ENCODE results near the gene CCDC82.
A peak's percentile ranks its signal among the peaks of the same experiment; 100 is the strongest.

CCDC82 gene

DNA sequence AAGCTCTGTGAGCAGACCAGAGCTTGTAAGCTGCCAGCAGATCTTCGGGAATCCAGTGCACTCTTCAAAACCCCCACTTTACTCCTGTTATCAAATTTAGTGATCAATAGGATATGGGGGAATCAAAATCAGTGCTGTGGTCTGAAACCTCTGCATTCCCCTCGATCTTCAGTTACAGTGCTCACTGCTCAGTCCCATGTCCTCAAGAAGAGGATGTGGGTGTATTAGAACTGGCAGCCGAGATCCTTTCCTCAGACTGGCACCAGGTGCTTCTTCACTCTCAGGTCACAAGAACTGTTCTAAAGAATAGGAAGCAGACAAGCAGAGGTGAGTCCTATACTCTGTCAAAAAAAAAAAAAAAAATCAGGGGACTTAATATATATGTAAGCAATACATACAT, 31.4 kb downstream of the CCDC82 start:
- DNase-seq: no peak

DNA sequence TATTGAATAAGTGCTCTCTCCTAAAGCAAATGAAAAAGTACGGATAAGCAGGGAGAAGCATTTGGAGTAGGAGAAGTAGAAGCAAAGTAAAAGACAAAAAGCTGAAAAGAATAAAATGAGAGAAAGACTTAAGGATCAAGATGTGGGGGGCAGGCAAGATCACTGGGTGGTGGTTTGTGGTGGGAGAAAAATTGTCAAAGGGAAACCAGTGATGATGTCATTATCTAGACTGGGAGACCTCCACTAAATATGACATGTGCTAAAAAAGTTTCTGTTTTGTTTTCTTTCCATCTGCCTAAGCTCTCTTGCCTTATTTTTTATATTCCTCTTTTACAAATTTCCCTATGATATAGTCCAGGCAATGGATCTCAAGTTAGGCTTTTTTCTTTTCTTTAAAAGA, 31.9 kb downstream of the CCDC82 start:
- no peak for DNase-seq

GRCh38 chr11:96356848-96357247, 32.9 kb downstream of the CCDC82 start:
- DNase-seq: no peak

DNA sequence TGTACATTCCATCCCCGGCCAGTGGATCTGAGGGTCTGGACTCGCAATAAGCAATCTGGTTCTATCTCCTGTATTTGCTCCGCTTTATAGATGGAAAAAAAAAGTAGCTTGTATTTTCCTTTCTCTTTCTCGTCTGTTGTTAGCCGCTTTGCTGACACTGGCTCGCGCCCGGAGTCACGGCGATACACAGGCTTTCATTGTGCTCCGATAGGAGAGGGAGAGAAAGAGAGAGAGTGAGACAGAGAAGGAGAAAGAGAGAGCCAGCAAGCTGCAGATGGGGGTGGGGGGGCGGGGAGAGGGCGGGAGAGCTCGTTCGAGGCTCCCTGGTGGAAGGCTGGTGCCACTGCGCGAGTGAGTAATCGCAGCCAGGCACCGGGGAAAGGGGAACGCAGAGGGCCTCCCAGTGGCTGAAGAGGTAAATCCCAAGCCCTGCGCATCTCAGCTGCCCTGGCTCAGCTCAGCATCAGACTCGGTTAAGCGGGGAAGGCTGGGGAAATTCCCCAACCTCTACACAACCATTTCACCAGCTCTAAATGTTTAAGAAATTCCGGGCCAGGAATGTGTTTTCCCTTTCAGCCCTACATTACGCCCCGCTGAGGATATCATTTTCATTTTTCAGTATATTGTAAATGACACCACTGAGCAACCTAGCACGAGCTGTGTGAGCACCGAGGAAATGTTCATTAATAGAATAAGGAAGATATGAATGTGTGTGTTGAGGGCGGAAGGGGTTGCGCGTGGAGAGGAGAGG, 46.6 kb downstream of the CCDC82 start, which contains the start of gene MAML2:
TSS of gene MAML2 (minus strand) at position 235 of the 751 bp plus-strand sequence. CDS start 1,300 bp downstream, outside the sequence.
- DNase-seq: peak; percentile 93

- peak in 1 of 2 donors; percentile 23 for DNase-seq
Observed at GRCh38 chr11:96342014-96342960, 47.4 kb downstream of the CCDC82 start.

GRCh38 chr11:96341211-96342013, 48.3 kb downstream of the CCDC82 start:
- peak; percentile 71 to 78 for DNase-seq

DNA sequence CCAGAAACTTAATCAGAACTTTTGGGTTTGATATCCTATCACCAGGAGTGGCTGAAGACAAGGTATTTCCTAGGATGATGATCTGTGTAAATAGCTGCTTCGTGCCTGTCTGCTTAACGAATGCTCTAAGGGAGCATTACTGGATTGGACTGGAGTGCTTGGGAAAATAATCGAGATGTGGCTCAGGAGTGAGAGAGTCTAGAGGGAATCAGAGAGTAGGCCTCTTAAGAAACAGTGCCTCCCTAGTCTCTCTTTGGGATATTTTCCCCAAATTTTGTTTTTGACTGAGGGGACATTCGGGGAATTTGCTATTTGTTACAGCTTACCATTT, 49.2 kb downstream of the CCDC82 start:
- no peak for DNase-seq

- DNase-seq: no peak
Observed at GRCh38 chr11:96339706-96340554, 49.8 kb downstream of the CCDC82 start.

- peak; percentile 56 to 57 for DNase-seq
Observed at GRCh38 chr11:96338910-96339705, 50.6 kb downstream of the CCDC82 start.

DNA sequence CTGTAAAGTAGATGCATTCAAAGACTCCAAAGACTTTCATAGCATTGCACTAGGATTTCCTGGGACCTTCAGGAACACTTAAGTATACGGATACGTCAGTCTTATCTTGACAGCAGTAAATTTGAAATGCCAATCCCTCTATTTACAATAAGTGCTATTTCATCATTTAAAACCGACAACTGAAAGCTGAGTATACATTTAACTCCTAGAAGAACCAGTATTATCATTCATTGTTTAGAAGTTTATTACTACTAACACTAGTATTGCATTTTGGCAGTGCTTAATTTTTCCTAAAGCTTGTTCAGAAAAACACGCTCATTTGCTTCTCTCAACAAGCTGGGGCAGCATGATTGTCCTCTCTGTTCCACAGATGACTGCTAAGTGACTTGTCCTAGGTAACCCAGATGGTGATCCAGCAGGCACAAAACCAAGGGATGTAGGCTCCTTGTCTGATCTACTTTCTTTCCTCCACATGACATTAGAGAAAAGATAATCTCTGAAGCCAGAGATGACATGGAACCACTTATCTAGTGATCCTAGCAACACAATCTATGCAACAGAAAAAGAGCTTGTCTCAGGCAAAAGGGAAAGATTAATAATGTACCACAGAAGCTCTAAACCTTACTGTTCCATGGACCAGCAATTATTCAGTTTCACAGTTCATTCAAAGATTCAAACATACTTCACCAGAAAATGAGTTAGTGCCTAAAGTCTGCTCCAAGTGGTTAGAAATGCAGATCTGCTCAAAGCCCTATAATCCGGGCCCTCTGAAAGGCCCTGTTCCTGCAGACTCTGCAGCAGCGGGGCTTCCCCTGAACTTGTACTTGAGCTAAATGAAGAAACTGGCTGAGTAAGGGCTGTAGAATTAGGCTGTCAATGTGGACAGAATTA, 51.9 kb downstream of the CCDC82 start:
- peak; percentile 40 to 47 for DNase-seq

DNA sequence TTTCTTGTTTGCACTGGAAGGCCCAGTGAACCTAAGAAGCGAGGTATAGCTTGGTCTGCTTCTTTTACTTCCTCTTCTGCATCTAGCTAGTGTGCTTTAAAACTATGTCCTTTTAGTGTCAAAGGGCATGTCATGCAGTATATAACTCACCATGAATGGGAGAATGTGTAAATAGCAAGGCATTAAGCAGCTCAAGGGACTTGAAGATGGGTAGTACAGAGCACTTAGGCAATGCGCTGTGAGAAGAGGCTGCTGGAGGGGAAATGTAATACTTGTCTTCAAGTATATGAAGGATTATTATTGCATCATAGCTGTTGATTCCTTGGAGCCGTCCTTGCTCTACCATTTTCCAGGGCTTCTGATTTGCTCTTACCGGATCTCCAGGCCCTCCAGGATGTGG, 54.3 kb downstream of the CCDC82 start:
- no peak for DNase-seq

DNA sequence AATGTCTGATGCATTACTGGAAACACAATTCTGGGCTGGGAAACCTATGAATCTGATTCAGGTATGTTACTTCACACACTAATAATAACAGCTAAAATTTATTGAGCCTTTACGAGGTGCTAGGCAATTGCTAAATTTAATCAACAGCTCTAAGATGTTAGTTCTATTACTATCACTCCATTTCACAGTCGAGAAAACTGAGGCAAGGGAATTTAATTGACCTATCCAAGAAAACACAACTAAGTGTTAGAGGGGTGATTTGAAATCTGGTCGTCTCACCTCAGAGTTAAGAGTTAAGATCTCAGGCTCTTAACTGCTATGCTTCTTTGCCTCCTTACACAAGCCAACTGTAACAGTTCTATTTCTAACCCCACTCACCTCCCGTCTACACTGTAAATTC, 55.5 kb downstream of the CCDC82 start:
- no peak for DNase-seq

- no peak for DNase-seq
Observed at GRCh38 chr11:96333191-96333719, 56.5 kb downstream of the CCDC82 start.

DNA sequence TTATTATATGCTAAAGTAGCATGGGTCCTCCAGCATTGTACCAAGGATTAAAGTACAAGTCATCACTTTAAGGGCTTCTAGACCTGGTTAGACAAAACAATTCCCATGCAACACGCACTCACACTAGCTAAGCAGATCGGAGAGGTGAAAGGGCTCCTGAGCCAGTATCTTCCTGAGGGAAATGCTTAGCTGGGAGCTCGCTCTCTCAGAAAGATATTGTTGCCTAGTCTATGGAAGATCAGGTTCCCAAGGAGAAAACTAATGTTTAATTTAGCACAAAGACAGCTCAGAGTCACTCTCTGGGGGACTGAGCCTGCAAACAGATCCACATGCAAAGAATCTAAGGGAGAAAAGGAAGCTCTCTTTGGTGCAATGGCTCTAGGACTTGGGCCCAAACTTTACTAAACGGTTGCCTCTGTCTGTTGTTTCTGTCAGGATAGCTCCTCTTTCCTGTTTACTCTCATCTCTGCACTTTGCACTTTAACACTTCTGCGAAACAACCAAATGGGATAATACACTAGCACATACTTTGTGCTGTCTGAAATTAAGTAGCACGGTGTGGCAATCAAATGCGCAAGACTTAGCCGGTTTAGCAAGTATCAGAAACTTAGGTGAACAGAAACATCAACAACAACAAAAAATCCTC, 57.5 kb downstream of the CCDC82 start:
- DNase-seq: no peak

DNA sequence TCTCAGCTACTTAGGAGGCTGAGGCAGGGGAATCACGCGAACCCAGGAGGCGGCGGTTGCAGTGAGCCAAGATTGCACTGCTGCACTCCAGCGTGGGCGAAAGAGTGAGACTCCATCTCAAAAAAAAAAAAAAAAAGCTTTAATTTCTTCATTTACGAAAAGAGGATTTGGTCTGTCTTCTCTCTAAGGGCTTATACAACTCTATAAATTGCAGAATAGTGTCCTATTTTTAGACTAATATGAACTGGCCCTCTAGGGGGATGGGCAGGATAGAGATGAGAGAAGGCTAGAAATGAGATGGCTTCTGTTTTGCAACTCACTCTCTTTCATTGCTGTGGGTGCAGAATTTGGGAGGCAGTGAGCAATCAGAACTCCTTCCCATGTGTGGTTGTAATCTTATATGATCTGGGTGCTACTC, 58.0 kb downstream of the CCDC82 start:
- no peak for DNase-seq

DNA sequence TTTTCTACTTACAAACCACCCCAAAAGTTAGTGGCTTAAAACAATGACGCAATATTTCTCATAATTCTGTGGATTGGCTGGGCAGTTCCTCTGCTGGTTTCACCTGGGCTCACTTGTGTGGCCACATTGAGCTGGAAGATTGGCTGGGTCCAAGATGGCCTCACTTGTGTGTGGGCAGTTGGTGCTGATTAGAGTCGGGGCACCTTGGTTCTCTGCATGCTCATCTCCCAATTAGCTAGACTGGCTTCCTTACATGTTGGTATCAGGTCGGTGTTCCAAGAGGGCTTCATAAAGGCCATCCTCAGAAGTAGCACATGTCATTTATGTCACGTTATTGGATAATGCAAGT, 59.2 kb downstream of the CCDC82 start:
- no peak for DNase-seq

GRCh38 chr11:96329855-96330510, 59.7 kb downstream of the CCDC82 start:
- DNase-seq: no peak

DNA sequence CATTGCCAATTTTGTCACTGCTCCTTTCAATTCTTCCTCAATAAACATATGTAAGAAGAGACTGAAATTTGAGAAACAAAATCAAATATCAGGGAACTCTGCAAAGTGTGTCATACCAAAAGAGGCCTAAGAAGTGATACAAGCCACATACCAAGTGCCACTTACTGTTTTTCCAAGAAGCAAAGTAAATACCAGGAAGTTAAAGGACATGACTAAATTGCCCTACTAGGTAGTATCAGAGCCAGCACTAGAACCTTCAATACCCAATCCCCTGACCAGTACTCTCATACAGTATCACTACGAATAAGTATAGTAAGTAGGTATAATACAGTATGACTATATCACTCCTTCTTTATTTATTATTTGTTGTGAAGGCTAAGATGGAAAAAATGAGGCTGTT, 60.3 kb downstream of the CCDC82 start:
- no peak for DNase-seq

Data from CD4-positive, alpha-beta T cell treated with Interleukin-4 for 1 hour (primary cell).